MCF 10A (cell line): Measurements from ENCODE around the gene SLC22A14. TPM values are rescaled to one million over a fixed set of nuclear protein-coding genes. Genes with fewer than 3 reads are reported as not detected.
"Not testable (repeated sequence)": the region's sequence is repeated elsewhere in the genome, so short reads cannot be mapped to it uniquely, and the experiment has no call there.

Experiments
- BruUV-seq: library from RNA; stranded (reverse); fragments of 400-500 nt; replicated peaks from 2 replicates; lab custom pipeline; 2021; lab: Mats Ljungman, UMichigan
- CTCF ChIA-PET: fragments of 300-600 bp; sonication (Branson Sonifier 250); formaldehyde crosslinking; extraction: SDS; loops from one replicate; lab custom pipeline; 2021; ENCODE audit warnings: antibody characterized with exemption, inconsistent platforms; lab: Yijun Ruan, JAX
- POLR2A ChIA-PET: fragments of 300-600, 350-650 bp; sonication (Branson Sonifier 250); formaldehyde crosslinking; extraction: SDS; loops from one replicate; lab custom pipeline; 2020; ENCODE audit warnings: antibody characterized with exemption, inconsistent platforms; lab: Yijun Ruan, JAX
- DNase-seq: peaks from one replicate; pipeline ENCODE4 v3.0.0-alpha.2; 2018; ENCODE audit not compliant: unreplicated experiment
- H3K27ac Mint-ChIP-seq: one replicate; pipeline ENCODE4 v1.8.0; 2022; ENCODE audit warnings: mild to moderate bottlenecking, low read depth, mixed read lengths; ENCODE audit not compliant: unreplicated experiment
- H3K27me3 Mint-ChIP-seq: one replicate; pipeline ENCODE4 v1.8.0; 2022; ENCODE audit warnings: mixed read lengths; ENCODE audit not compliant: insufficient read depth, unreplicated experiment
- H3K36me3 Mint-ChIP-seq: one replicate; pipeline ENCODE4 v1.8.0; 2022; ENCODE audit warnings: mild to moderate bottlenecking, moderate library complexity, mixed read lengths; ENCODE audit not compliant: insufficient read depth, unreplicated experiment
- H3K4me1 Mint-ChIP-seq: one replicate; pipeline ENCODE4 v1.8.0; 2022; ENCODE audit warnings: mixed read lengths; ENCODE audit not compliant: insufficient read depth, unreplicated experiment
- H3K4me3 Mint-ChIP-seq: one replicate; pipeline ENCODE4 v1.8.0; 2022; ENCODE audit warnings: mild to moderate bottlenecking, moderate library complexity, mixed read lengths; ENCODE audit not compliant: unreplicated experiment
- H3K9me3 Mint-ChIP-seq: one replicate; pipeline ENCODE4 v1.8.0; 2022; ENCODE audit warnings: mixed read lengths; ENCODE audit not compliant: unreplicated experiment
- CTCF ChIP-seq: fragments of 200-600 bp; IDR thresholded peaks from one replicate; pipeline ENCODE4 v1.8.0; 2022; ENCODE audit warnings: antibody characterized with exemption, mild to moderate bottlenecking; ENCODE audit not compliant: unreplicated experiment
- intact Hi-C: fragments of 100-400 bp; cut with micrococcal nuclease; formaldehyde crosslinking; loops from 2 replicates; pipeline ENCODE4 v1.14.1; 2022
- total RNA-seq: library from RNA; stranded (reverse); gene quantifications from 2 replicates; pipeline ENCODE4 v1.2.3, GENCODE V29; 2022

Gene SLC22A14
- total RNA-seq, 1 experiment from 2014 or later = 0.44 TPM

GRCh38 chr3:38318766-38319671 lies 36.9 kb downstream of the SLC22A14 start:
- H3K4me1 Mint-ChIP-seq = no peaks in the 10 kb centered on the region
- no TSS peak for BruUV-seq
- intact Hi-C loops = no loop called here
- H3K36me3 Mint-ChIP-seq = no peaks in the 10 kb centered on the region
- H3K4me3 Mint-ChIP-seq = no peak overlapping the region
- H3K9me3 Mint-ChIP-seq = no peaks in the 10 kb centered on the region
- DNase-seq = no peak
- ChIA-PET POLR2A (no interaction called here), CTCF (interaction anchor here (0.5 to 2.1 kb wide), 3 partner anchors 20 to 233 kb away, joined by 3 to 6 read pairs (median 3); no protein-coding TSS in a partner anchor)
- no peaks in the 10 kb centered on the region for H3K27me3 Mint-ChIP-seq
- no peak overlapping the region for H3K27ac Mint-ChIP-seq
- no peak for TF ChIP-seq CTCF

- POLR2A ChIA-PET, H3K4me1 Mint-ChIP-seq, H3K9me3 Mint-ChIP-seq, BruUV-seq, H3K36me3 Mint-ChIP-seq, H3K27ac Mint-ChIP-seq, H3K27me3 Mint-ChIP-seq, H3K4me3 Mint-ChIP-seq, DNase-seq, CTCF ChIA-PET, intact Hi-C loops: not testable (repeated sequence)
Observed at GRCh38 chr3:38320638-38321037, 38.5 kb downstream of the SLC22A14 start.

GRCh38 chr3:38323060-38323459 lies 41.0 kb downstream of the SLC22A14 start:
- CTCF ChIA-PET = no interaction called here
- no TSS peak for BruUV-seq
- TF ChIP-seq CTCF = no peak
- POLR2A ChIA-PET = no interaction called here
- Mint-ChIP-seq H3K36me3 (no peaks in the 10 kb centered on the region), H3K4me1 (no peaks in the 10 kb centered on the region), H3K9me3 (no peaks in the 10 kb centered on the region), H3K27ac (no peak overlapping the region), H3K27me3 (no peaks in the 10 kb centered on the region), H3K4me3 (no peak overlapping the region)
- intact Hi-C loops = no loop called here
- no peak for DNase-seq

- intact Hi-C loops = no loop called here
- no peaks in the 10 kb centered on the region for H3K4me1 Mint-ChIP-seq
- H3K9me3 Mint-ChIP-seq = no peaks in the 10 kb centered on the region
- H3K36me3 Mint-ChIP-seq = peaks cover 6% of the 10 kb centered on the region
- no peaks in the 10 kb centered on the region for H3K27me3 Mint-ChIP-seq
- no peak overlapping the region for H3K4me3 Mint-ChIP-seq
- POLR2A ChIA-PET = no interaction called here
- DNase-seq = no peak
- TF ChIP-seq CTCF = no peak
- no peak overlapping the region for H3K27ac Mint-ChIP-seq
- BruUV-seq = no TSS peak
- CTCF ChIA-PET = interaction anchor here (1.0 to 3.7 kb wide), 3 partner anchors 21 to 325 kb away, joined by 3 to 17 read pairs (median 4); partner anchors contain the start of gene XYLB
Observed at GRCh38 chr3:38325256-38325655, 43.2 kb downstream of the SLC22A14 start.
